HG03457 (cell line): ENCODE data around the gene JTB.
"Not testable (repeated sequence)": the region's sequence is repeated elsewhere in the genome, so short reads cannot be mapped to it uniquely, and the experiment has no call there.

ENCODE experiments used
- ATAC-seq: cut with Tn5 transposase; IDR thresholded peaks from one replicate; pipeline ENCODE4 v1.9.1; 2021; ENCODE audit warnings: moderate number of reproducible peaks; ENCODE audit not compliant: unreplicated experiment

JTB gene

GRCh38 chr1:153977250-153978240 lies at the start of gene JTB:
JTB (minus strand) TSS chr1:153977674; CDS start chr1:153977252, 422 bp downstream.
- ATAC-seq = peak; percentile 62

- no peak for ATAC-seq
Observed at GRCh38 chr1:154019940-154020339, 42.5 kb upstream of the JTB start.

- no peak for ATAC-seq
Observed at GRCh38 chr1:154019269-154019668, 41.8 kb upstream of the JTB start.

GRCh38 chr1:154014154-154014907 lies 36.9 kb upstream of the JTB start:
- no peak for ATAC-seq

GRCh38 chr1:154012543-154012942 lies 35.1 kb upstream of the JTB start:
- ATAC-seq = not testable (repeated sequence)

DNA sequence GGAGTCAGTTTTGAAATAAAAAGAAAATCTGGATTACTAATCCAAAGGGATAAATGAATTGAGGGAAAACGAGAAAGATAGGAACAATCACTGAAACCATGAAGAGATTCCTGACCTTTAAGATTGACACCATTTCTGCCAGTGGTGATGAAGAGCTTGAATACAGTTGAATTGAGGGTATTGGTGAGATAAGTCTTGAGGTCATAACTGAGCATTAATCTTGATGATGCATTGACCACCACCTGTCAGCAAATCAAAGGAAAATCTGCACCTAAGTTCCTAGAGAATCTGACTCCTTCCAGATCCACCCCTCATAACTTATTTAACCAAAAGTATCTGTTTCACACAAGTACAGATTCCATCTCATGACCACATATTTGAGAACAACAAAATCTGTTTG lies 34.7 kb upstream of the JTB start:
- ATAC-seq = no peak

DNA sequence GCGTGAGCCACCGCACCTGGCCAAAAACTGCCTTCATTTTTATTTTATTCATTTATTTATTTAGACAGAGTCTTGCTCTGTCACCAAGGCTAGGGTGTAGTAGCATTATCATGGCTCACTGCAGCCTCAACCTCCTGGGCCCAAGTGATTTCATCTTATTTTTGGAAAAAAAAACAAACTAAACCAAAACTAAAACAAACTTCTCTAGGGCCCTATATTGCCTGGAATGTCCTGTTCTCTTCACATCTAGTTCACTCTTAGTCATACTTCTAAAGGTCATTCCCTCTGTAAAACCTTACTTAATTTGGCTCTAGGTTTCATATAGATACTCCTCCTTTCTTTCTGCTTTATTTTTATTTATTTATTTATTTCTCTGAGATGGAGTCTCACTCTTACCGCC lies 28.7 kb upstream of the JTB start:
- ATAC-seq = no peak

DNA sequence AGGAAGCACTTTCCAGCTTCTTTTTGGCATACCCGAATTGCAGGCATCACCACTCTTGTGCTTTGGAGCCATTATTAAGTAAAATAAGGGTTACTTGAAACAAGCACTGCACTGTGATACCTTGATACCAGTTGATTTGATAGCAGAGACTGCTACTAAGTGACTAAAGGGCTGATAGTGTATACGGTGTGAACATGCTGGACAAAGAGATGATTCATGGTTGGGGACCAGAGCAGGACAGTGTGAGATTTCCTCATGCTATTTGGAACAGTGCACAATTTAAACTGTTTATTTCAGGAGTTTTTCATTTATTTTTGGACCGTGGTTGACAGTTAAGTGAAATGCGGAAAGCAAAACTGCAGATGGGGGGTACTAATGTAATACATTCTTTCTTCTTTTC lies 22.9 kb upstream of the JTB start:
- no peak for ATAC-seq

GRCh38 chr1:153996882-153997281 lies 19.4 kb upstream of the JTB start:
- ATAC-seq = not testable (repeated sequence)

DNA sequence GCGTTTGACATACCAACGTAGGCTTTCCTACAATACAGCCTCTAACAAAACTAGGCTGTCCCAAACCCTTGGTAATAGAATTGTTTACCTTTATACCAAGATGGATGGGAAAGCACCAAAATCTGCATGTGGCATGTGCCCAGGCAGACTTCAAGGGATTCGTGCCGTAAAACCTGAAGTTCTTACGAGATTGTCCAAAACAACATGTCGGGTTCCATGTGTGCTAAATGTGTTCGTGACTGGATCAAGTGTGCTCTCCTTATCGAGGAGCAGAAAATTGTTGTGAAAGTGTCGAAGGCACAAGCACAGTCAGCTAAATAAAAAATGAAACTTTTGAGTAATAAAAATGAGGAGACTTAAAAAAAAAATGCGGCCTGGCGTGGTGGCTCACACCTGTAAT lies 18.2 kb upstream of the JTB start:
- ATAC-seq = no peak

GRCh38 chr1:153995202-153995601 lies 17.7 kb upstream of the JTB start:
- no peak for ATAC-seq

GRCh38 chr1:153991806-153992205 lies 14.3 kb upstream of the JTB start:
- ATAC-seq = no peak

DNA sequence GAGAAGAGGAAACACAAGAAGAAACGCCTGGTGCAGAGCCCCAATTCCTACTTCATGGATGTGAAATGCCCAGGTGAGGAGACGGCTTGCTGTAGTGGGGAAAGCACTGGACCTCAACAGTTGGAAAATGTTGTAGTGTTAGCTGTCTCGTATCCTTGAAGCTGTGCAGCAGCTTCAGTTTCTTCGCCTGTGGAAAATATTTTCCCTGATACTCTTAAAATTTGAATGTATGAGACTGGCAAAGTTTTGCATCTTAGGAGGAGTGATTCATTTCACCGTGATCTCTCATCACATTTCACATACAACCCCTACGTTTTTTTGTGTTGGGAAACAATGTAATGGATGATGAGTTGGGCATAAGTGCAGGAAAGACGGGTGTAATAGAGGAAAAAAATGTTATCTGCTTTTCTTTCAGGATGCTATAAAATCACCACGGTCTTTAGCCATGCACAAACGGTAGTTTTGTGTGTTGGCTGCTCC lies 13.7 kb upstream of the JTB start:
- no peak for ATAC-seq

- peak; percentile 50 for ATAC-seq
Observed at GRCh38 chr1:153990468-153991150, 13.1 kb upstream of the JTB start, which contains the start of gene RPS27. RPS27 (plus strand) TSS chr1:153990762; CDS start chr1:153990797, 35 bp downstream.

GRCh38 chr1:153987621-153988020 lies 10.1 kb upstream of the JTB start:
- no peak for ATAC-seq

GRCh38 chr1:153985941-153986761 lies 8.7 kb upstream of the JTB start, which contains the start of gene RAB13:
RAB13 (minus strand) TSS chr1:153986339; CDS start chr1:153986236, 103 bp downstream.
- ATAC-seq = no peak

DNA sequence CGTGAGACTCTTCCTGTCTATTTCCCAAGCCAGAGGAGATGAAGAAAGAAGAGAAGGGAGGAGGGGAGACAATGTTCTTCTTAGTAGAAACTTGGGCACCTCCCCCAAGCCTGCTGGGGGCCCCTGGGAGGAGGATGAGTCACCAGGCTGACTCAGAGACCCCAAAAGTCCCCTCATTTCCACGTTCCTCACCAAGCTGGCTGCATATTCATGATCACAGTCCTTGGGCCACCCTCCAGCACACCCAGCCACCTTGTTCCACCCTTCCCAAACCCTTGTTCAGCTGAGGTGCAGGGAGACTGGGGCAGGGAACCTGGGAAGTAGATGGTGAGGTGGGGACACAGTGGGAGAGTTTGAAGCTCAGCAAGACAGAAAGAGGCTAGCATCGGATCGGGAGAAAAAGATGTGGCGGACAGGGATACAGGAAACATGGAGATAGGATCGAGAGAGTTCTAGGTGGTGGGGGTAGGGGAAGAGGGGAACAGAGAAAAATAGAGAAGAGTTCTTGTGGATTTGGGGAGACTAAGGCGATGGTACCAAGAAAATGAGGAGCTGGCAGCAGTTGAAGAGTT lies 8.0 kb upstream of the JTB start:
- ATAC-seq = no peak

- no peak for ATAC-seq
Observed at GRCh38 chr1:153984123-153984894, 6.8 kb upstream of the JTB start.

DNA sequence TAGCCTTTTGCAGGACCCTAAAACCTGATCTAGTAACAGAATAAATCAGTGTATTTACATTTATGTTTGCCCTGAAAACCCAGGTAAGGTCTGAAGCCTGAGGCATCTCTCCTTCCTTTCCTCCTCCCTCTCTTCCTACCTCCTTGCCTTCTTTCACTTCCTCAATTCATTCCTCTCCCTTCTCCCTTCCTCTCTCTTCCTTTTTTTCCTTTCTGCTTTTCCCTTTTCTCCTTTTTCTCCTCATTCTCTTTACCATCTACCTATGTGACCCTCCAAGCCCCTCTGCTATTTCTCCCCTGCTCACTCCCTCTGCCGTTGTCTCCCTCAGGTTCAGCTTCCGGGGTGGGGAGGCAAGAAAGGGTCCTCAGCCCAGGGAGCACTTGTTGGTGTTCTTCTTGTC lies 4.3 kb upstream of the JTB start:
- ATAC-seq = not testable (repeated sequence)
